Common myeloid progenitor, CD34-positive (primary cell): ENCODE data around the gene SLC16A11.

Experiments
- CTCF ChIA-PET: fragments of 350-600 bp; sonication (Branson Sonifier 250); formaldehyde crosslinking; loops from one replicate; lab custom pipeline; 2021; ENCODE audit warnings: antibody characterized with exemption; lab: Charles Lee
- POLR2A ChIA-PET: fragments of 350-600 bp; sonication (Branson Sonifier 250); formaldehyde crosslinking; loops from one replicate; lab custom pipeline; 2021; ENCODE audit warnings: antibody characterized with exemption; lab: Charles Lee
- DNase-seq, 3 donors: peaks; one replicate each; pipeline versions ENCODE4 v3.0.0 to v3.0.0-alpha.2; 2013
- H3K27ac ChIP-seq, 2 experiments: 1 replicate in 1 of 2; 2 replicates in 1 of 2; pipeline ENCODE4 v1.7.0; 2013; ENCODE audit warnings: inconsistent platforms in 2 of 2, low read length in 2 of 2, mild to moderate bottlenecking in 2 of 2, low read depth in 1 of 2, moderate library complexity in 1 of 2; ENCODE audit not compliant: severe bottlenecking in 2 of 2, insufficient read depth in 1 of 2, poor library complexity in 1 of 2
- H3K27me3 ChIP-seq, 5 experiments: replicated peaks in 2 of 5; 1 replicate in 3 of 5; 2 replicates in 2 of 5; pipeline versions ENCODE4 v1.6.1 to v1.7.0; 2013; ENCODE audit warnings: low read length in 4 of 5, mild to moderate bottlenecking in 2 of 5, moderate library complexity in 2 of 5, inconsistent platforms in 1 of 5; ENCODE audit not compliant: insufficient read depth in 5 of 5, control insufficient read depth in 4 of 5
- H3K36me3 ChIP-seq, 4 experiments: 1 replicate in 2 of 4; 2 replicates in 2 of 4; pipeline versions ENCODE4 v1.6.1 to v1.7.0; 2013; ENCODE audit warnings: low read length in 3 of 4, control low read depth in 1 of 4, mild to moderate bottlenecking in 1 of 4; ENCODE audit not compliant: control insufficient read depth in 4 of 4, insufficient read depth in 4 of 4
- H3K4me1 ChIP-seq, 4 experiments: 1 replicate in 3 of 4; 2 replicates in 1 of 4; pipeline versions ENCODE4 v1.6.1 to v1.7.1; 2013; ENCODE audit warnings: low read length in 3 of 4, mild to moderate bottlenecking in 3 of 4, control low read depth in 1 of 4, inconsistent platforms in 1 of 4, moderate library complexity in 1 of 4; ENCODE audit not compliant: control insufficient read depth in 4 of 4, insufficient read depth in 4 of 4; ENCODE audit errors: control extremely low read depth in 1 of 4
- H3K4me3 ChIP-seq, 7 experiments: 1 replicate in 4 of 7; 2 replicates in 3 of 7; pipeline versions ENCODE4 v1.5.1 to v1.7.0; 2013; ENCODE audit warnings: mild to moderate bottlenecking in 7 of 7, low read length in 6 of 7, moderate library complexity in 6 of 7, inconsistent platforms in 2 of 7, low read depth in 2 of 7, control low read depth in 1 of 7; ENCODE audit not compliant: insufficient read depth in 4 of 7, control insufficient read depth in 1 of 7; ENCODE audit errors: extremely low read depth in 1 of 7
- H3K9me3 ChIP-seq, 5 experiments: 1 replicate in 4 of 5; 2 replicates in 1 of 5; pipeline versions ENCODE4 v1.6.1 to v1.7.1; 2013; ENCODE audit warnings: low read length in 4 of 5, mild to moderate bottlenecking in 2 of 5, inconsistent platforms in 1 of 5, low read depth in 1 of 5, moderate library complexity in 1 of 5; ENCODE audit not compliant: control insufficient read depth in 4 of 5, insufficient read depth in 2 of 5; ENCODE audit errors: control extremely low read depth in 1 of 5
- WGBS: methylation state at CpG from one replicate; pipeline ENCODE4 v1.1.5; 2013; ENCODE audit not compliant: insufficient coverage; 5-methylcytosine and 5-hydroxymethylcytosine counted together

Gene SLC16A11

GRCh38 chr17:7004398-7005253 is 39.3 kb downstream of the SLC16A11 start:
- H3K4me3 ChIP-seq: no peak overlapping the region
- peak; percentile 64 to 84 (median 83) for DNase-seq
- 80% methylated on average over 1 of the region's 2 CpGs for WGBS
- H3K27ac ChIP-seq: no peak overlapping the region
- ChIA-PET POLR2A (interaction anchor here (0.8 to 1.8 kb wide), 3 partner anchors 17 to 91 kb away, joined by 5 read pairs; no protein-coding TSS in a partner anchor), CTCF (interaction anchor here (0.7 to 14.7 kb wide), 24 partner anchors 9 to 338 kb away, joined by 3 to 266 read pairs (median 5); partner anchors contain the start of genes ALOX12 and BCL6B)
- no peaks in the 10 kb centered on the region for H3K27me3 ChIP-seq
- H3K4me1 ChIP-seq: no peaks in the 10 kb centered on the region
- H3K36me3 ChIP-seq: peaks cover 8 to 45% (median 32%) of the 10 kb centered on the region in 4 experiments
- no peaks in the 10 kb centered on the region for H3K9me3 ChIP-seq

- no peaks in the 10 kb centered on the region for H3K27me3 ChIP-seq
- H3K36me3 ChIP-seq: peaks cover 6 to 50% (median 37%) of the 10 kb centered on the region in 4 experiments
- ChIA-PET POLR2A (interaction anchor here (0.6 to 1.8 kb wide), 4 partner anchors 18 to 90 kb away, joined by 3 to 5 read pairs (median 5); no protein-coding TSS in a partner anchor), CTCF (interaction anchor here (0.8 to 14.7 kb wide), 17 partner anchors 8 to 337 kb away, joined by 3 to 266 read pairs (median 6); partner anchors contain the start of genes ALOX12 and BCL6B)
- DNase-seq: no peak
- no peak overlapping the region for H3K27ac ChIP-seq
- no peaks in the 10 kb centered on the region for H3K9me3 ChIP-seq
- no peaks in the 10 kb centered on the region for H3K4me1 ChIP-seq
- no CpG with 5 or more reads among the region's 2 CpGs for WGBS
- H3K4me3 ChIP-seq: no peak overlapping the region
Measured at GRCh38 chr17:7003745-7004144, 40.1 kb downstream of the SLC16A11 start.

GRCh38 chr17:7002288-7003047 is 41.4 kb downstream of the SLC16A11 start:
- Histone ChIP-seq H3K27me3 (no peaks in the 10 kb centered on the region), H3K4me1 (no peaks in the 10 kb centered on the region), H3K36me3 (peaks cover 7 to 54% (median 38%) of the 10 kb centered on the region in 4 experiments), H3K4me3 (no peak overlapping the region), H3K9me3 (no peaks in the 10 kb centered on the region), H3K27ac (no peak overlapping the region)
- POLR2A ChIA-PET: interaction anchor here (0.6 kb wide), 1 partner anchor 128 kb away, joined by 4 read pairs; no protein-coding TSS in a partner anchor
- CTCF ChIA-PET: interaction anchor here (1.2 to 14.7 kb wide), 6 partner anchors 12 to 159 kb away, joined by 3 to 266 read pairs (median 40); partner anchors contain the start of gene BCL6B
- no peak for DNase-seq
- 98% methylated on average over 5 of the region's 6 CpGs for WGBS

- Histone ChIP-seq H3K9me3 (no peaks in the 10 kb centered on the region), H3K27me3 (no peaks in the 10 kb centered on the region), H3K4me1 (peaks cover 0 to 2% (median 0%) of the 10 kb centered on the region in 4 experiments), H3K36me3 (peaks cover 5 to 57% (median 38%) of the 10 kb centered on the region in 4 experiments), H3K4me3 (no peak overlapping the region), H3K27ac (no peak overlapping the region)
- CTCF ChIA-PET: interaction anchor here (0.8 to 14.7 kb wide), 7 partner anchors 12 to 246 kb away, joined by 3 to 266 read pairs (median 4); no protein-coding TSS in a partner anchor
- 93% methylated on average over 3 of the region's 10 CpGs for WGBS
- DNase-seq: peak; percentile 34 to 65 (median 57)
- POLR2A ChIA-PET: no interaction called here
Measured at GRCh38 chr17:7001318-7001961, 42.5 kb downstream of the SLC16A11 start.

- Histone ChIP-seq H3K9me3 (no peaks in the 10 kb centered on the region), H3K27ac (no peak overlapping the region), H3K27me3 (no peaks in the 10 kb centered on the region), H3K4me1 (peaks cover 3 to 23% (median 14%) of the 10 kb centered on the region in 4 experiments), H3K36me3 (peaks cover 5 to 59% (median 39%) of the 10 kb centered on the region in 4 experiments), H3K4me3 (no peak overlapping the region)
- DNase-seq: no peak
- ChIA-PET POLR2A (no interaction called here), CTCF (interaction anchor here (0.6 to 14.7 kb wide), 10 partner anchors 9 to 107 kb away, joined by 3 to 266 read pairs (median 4); no protein-coding TSS in a partner anchor)
- whole genome bisulfite sequencing: 83% methylated on average over 8 of the region's 11 CpGs
Measured at GRCh38 chr17:6998855-6999508, 44.9 kb downstream of the SLC16A11 start.

- 98% methylated on average over 5 of the region's 8 CpGs for WGBS
- peaks cover 3 to 31% (median 18%) of the 10 kb centered on the region in 4 experiments for H3K4me1 ChIP-seq
- H3K9me3 ChIP-seq: no peaks in the 10 kb centered on the region
- no peak for DNase-seq
- H3K27me3 ChIP-seq: no peaks in the 10 kb centered on the region
- POLR2A ChIA-PET: no interaction called here
- H3K36me3 ChIP-seq: peaks cover 5 to 48% (median 30%) of the 10 kb centered on the region in 4 experiments
- CTCF ChIA-PET: interaction anchor here (2.5 kb wide), 1 partner anchor 83 kb away, joined by 10 read pairs; no protein-coding TSS in a partner anchor
- no peak overlapping the region for H3K4me3 ChIP-seq
- no peak overlapping the region for H3K27ac ChIP-seq
Measured at GRCh38 chr17:6997171-6997570, 46.7 kb downstream of the SLC16A11 start.
